Loucy (cell line): ENCODE data around the gene REEP1.

Source experiments
- CTCF ChIP-seq: fragments of 200-600 bp; sonication (generic); conservative IDR thresholded peaks from 2 replicates; pipeline ENCODE4 v1.5.1; 2014; ENCODE audit warnings: mild to moderate bottlenecking, antibody characterized with exemption, low read length
- EZH2phosphoT487 ChIP-seq: fragments of 200-600 bp; IDR thresholded peaks from 2 replicates; pipeline ENCODE4 v1.6.1; 2018; ENCODE audit warnings: antibody characterized with exemption, mild to moderate bottlenecking, moderate library complexity, borderline replicate concordance

DNA sequence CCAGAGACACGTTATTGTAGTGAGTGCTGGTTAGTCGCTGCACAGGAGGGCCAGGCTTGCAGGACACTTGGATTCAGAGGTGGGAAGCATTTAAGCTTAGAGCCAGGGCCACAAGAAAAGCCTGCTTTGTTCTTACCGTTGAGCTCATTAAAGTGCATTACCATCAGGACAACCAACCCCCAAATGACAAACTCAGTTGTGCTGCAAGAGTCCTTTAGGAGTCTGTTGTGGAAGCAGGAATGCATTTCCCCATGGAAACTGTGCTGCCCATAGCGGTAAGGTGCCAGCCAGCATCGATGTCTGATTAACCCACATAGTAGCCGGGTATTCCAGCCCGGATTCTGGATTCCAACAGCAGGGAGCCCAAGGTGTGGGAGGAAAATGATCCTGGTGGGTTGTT is 23.4 kb upstream of the REEP1 start:
- TF ChIP-seq CTCF (no peak), EZH2phosphoT487 (no peak)
